Epidermal melanocyte (primary cell): ENCODE results near the gene MTMR2.

Experiments
- DNase-seq: peaks from one replicate; pipeline ENCODE4 v3.0.0; 2011; ENCODE audit warnings: low spot score; ENCODE audit not compliant: insufficient read length

Gene MTMR2

DNA sequence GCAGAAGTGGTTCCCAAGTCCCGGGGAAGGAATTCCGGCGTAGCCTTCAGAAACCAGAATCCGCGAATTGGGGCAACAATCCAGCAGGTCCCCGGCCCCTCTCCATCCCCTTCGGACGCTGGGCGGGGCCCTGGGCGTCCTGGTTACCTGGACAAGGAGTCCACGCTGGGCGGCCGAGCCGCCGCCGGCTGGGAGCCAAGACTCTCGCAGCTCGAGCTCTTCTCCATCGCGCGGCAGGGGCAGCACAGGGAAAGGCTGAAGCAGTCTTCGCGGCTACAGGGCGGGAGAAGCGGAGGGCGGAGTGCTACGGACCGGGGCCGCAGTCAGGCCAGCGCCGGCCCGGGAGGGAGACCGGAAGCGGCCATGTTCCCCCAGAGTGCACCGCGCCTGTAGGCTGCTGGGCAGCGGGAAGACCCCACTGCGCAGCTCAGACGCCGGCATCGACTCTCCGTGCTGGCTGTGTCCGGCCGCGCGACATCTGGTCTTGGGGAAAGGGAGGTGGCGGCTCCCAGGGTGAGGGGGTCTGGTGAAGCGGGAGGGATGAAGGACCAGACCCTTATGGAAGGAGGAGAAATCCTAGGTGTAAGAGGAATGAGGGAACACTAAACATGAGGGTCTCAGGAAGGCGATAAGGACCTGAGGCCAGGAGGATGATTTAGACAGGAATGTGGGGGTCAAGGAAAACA, at the start of gene MTMR2:
Gene MTMR2 (minus strand): TSS at position 380 of the 686 bp plus-strand sequence. CDS start 153 bp downstream, at position 227.
- DNase-seq = peak; percentile 37

DNA sequence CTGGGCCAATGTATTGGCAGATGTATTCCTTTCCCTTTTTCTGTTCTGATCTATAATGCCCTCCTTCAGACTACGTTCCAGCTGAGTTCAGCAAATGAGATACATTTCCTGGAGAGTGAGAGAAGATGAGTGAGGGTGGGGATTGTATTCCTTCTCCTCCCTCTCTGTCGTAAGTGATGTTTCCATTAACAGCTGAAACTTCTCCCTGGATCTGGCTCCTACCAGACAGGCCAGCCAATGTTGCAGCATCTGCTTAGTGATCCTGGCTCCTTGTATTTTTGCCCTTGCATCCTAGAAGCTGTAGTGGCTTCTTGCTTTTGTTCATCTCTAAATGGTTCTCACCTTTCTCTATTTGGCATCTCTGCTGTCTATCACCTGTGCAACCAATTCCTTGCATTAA, 48.2 kb upstream of the MTMR2 start:
- DNase-seq = no peak

DNA sequence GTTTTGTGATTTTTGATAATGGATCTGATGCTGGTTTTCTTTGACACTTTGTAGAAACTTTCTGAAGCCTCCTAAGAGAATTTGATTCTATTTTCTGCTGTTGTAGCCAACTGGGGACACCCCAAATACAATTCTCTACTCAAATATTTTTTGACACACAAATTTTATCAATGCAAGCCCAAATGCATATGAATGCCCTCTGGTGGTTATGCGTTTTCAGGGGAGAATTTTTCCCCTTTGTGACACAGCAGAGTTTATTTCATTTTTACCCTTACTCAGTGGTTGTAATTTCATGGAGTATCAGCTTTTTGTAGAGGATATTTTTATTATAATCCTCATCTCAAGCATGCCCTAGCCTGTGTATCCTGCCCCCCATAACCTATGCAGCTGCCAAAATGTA, 44.7 kb upstream of the MTMR2 start:
- DNase-seq = no peak

GRCh38 chr11:95964281-95964680, 40.4 kb upstream of the MTMR2 start:
- no peak for DNase-seq

DNA sequence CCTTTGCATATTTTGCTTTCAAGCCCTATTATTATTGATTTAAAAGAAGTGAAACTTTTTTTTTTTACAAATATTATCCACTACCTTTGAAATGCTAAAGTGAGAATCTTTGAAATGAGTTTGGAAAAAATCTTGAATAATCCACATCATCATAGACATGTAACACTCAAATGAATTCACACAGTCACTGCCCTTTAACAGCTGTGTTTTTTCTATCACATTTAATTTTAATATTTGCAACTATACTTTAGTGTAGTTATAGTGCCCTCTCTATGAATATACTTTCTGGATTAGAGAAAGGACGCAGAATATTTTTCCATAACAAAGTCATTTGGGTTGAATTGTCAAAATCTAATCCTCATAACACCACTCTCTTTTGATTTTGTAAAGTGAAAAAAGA, 37.9 kb upstream of the MTMR2 start:
- no peak for DNase-seq

GRCh38 chr11:95950905-95951304, 27.0 kb upstream of the MTMR2 start:
- DNase-seq = no peak

DNA sequence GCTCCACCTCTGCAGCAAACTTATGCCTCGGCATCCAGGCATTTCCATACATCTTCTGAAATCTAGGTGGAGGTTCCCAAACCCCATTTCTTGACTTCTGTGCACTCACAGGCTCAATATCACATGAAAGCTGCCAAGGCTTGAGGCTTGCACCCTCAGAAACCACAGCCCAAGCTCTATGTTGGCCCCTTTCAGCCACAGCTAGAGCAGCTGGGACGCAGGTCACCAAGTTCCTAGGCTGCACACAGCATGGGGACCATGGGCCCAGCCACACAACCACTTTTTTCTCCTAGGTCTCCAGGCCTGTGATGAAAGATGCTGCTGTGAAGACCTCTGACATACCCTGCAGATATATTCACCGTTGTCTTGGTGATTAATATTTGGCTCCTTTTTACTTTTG, 24.7 kb upstream of the MTMR2 start:
- DNase-seq = no peak

DNA sequence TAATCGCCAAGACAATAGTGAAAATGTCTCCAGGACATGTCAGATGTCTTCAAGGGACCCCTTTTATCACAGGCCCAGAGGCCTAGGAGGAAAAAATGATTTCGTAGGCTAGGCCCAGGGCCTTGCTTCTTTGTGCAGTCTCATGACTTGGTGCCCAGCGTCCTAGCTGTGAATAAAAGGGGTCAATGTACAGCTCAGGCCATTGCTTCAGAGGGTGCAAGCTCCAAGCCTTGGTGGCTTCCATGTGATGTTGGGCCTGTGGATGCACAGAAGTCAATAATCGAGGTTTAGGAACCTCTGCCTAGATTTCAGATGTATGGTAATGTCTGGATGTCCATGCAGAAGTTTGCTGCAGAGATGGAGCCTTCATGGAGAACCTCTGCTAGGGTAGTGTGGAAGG, 20.7 kb upstream of the MTMR2 start:
- no peak for DNase-seq

DNA sequence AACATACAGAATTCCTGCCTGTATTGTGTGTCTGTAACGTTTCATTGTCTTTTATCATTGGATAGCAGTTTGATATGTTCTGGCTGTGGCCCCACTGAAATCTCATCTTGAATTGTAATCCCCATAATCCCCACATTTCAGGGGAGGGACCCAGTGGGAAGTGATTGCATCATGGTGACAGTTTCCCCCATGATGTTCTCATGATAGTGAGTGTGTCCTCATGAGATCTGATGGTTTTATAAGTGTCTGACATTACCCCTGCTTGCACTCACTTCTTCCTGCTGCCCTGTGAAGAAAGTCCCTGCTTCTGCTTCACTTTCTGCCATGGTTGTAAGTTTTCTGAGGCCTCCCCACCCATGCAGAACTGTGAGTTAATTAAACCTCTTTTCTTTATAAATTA, 19.6 kb upstream of the MTMR2 start:
- DNase-seq = no peak

GRCh38 chr11:95939091-95939490, 15.2 kb upstream of the MTMR2 start:
- no peak for DNase-seq

GRCh38 chr11:95937358-95937757, 13.5 kb upstream of the MTMR2 start:
- no peak for DNase-seq

- no peak for DNase-seq
These were observed 9.7 kb upstream of the MTMR2 start for GRCh38 chr11:95933594-95933993.

DNA sequence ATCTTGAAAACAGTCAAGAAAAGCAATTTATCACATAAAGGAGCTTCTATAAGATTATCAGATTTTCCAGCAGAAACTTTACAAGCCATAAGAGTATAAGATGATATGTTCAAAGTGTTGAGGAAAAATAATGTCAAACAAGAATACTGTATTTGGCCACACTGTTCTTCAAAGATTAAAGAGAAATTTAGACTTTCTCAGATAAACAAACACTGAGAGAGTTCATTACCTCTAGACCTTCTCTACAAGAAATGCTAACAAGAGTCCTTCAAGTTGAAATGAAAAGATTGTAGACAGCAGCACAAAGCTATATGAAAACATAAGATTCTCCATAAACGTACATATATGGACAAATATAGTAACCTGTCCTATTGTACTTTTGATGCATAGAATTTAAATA, 8.0 kb upstream of the MTMR2 start:
- no peak for DNase-seq

DNA sequence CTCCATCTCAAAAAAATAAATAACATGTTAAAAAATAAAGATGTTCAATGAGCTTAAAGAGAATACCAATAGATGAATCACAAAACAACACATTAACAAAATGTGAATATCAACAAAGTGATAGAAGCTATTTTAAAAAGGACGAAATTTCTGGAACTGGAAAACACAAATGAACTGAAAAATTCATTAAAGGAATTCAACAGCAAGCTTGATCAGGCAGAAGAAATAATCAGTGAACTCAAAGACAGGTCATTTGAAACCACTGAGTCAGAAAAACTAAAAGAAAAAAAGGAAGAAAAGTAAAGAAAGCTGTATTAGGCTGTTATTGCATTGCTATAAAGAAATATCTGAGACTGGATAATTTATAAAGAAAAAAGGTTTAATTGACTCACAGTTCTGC, 7.0 kb upstream of the MTMR2 start:
- DNase-seq = no peak

GRCh38 chr11:95926726-95927125, 2.8 kb upstream of the MTMR2 start:
- DNase-seq = no peak

GRCh38 chr11:95925011-95925410, 1.1 kb upstream of the MTMR2 start:
- DNase-seq = no peak

GRCh38 chr11:95924414-95924760, 480 bp upstream of the MTMR2 start:
- DNase-seq = no peak

GRCh38 chr11:95923439-95923727, 524 bp downstream of the MTMR2 start:
- DNase-seq = no peak

- no peak for DNase-seq
These were observed 1.1 kb downstream of the MTMR2 start for GRCh38 chr11:95922536-95923438.

DNA sequence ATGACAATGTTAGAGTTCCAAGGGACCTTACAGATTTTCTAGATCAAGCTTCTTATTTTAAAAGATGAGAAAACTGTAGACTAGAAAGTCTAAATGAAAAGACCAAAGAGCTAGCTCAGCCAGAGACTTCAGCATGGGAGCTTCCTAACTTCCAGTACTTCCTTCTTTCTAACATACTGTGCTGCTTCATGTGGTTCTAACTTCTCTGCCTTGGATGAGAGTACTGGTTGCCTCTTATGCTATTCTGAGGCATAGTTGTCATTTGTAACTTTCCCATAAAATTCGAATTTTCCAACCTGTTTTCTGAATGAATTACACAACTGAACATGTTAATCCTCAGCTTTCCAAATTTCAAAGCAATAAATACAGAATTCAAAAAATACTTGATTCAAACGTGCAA, 1.8 kb downstream of the MTMR2 start:
- DNase-seq = no peak

- DNase-seq = no peak
These were observed 3.3 kb downstream of the MTMR2 start for GRCh38 chr11:95920460-95921105.

DNA sequence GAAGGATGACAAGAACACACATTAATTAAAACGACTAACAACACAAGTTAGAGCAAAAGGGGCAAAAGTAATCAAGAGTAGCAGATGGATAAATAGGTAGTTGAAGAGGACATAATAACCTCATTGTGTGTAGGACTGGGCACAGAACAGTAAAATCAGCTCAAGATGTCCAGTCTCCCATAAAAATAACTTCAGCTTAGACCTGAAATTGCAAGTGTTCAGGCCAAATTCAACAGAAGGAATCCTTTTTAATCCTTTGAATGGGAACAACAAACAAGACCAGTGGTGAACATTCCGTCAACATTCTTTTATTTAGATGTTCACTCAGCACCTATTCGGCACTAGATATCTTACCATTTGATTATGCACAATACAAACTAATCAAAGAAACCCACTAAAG, 4.4 kb downstream of the MTMR2 start:
- no peak for DNase-seq

DNA sequence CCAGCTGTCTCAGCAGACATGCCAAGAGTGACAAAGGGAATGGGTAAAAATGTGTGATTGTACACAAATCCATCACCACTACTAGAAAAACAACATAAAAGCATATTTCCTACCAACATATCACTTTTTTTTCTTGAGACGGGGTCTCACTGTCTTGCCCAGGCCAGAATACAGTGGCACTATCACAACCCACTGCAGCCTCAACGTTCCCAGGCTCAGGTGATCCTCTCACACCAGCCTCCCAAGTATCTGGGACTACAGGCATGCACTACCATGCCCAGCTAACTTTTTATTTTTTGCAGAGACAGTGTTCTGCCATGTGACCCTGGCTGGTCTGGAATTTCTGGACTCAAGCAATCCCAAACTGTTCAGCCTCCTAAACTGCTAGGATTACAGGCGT, 5.2 kb downstream of the MTMR2 start:
- DNase-seq = no peak
